Stimulated activated CD4-positive, alpha-beta T cell treated with anti-CD3 and anti-CD28 coated beads, Interleukin-1b, Interleukin-23, amount 100 ng/mL, for 24 hours (primary cell): ENCODE results near the gene TBX20.
"Not testable (repeated sequence)": the region's sequence is repeated elsewhere in the genome, so short reads cannot be mapped to it uniquely, and the experiment has no call there.

Experiments used
- DNase-seq, 4 experiments: peaks; one replicate each; pipeline ENCODE4 v3.0.0-alpha.2; 2020; ENCODE audit warnings: low read depth in 4 of 4, low spot score in 1 of 4

The TBX20 gene

GRCh38 chr7:35167158-35167557 lies 86.7 kb downstream of the TBX20 start:
- DNase-seq: not testable (repeated sequence)

GRCh38 chr7:35161059-35161740 lies 92.7 kb downstream of the TBX20 start:
- DNase-seq: not testable (repeated sequence)
